ENCODE measurements around the gene GAB4. TPM values are rescaled to one million over a fixed set of nuclear protein-coding genes. Genes with fewer than 3 reads are reported as not detected.
A peak's percentile ranks its signal among the peaks of the same experiment; 100 is the strongest.

Gene GAB4
- total RNA-seq, 1 donor from 2014 or later: not detected

- DNase-seq (ENCODE audit: low spot score in 2 of 2, unreplicated experiment in 2 of 2): no peak
- Mint-ChIP-seq H3K4me3 (no peak overlapping the region), H3K4me1 (no peaks in the 10 kb centered on the region), H3K36me3 (no peaks in the 10 kb centered on the region), H3K9me3 (peaks cover 46% of the 10 kb centered on the region), H3K27me3 (ENCODE audit: low read depth) (no peaks in the 10 kb centered on the region), H3K27ac (no peak overlapping the region)
- no peak for TF ChIP-seq CTCF (IDR thresholded peaks at IDR 0.05; ENCODE audit: unreplicated experiment)
Measured at GRCh38 chr22:17013396-17014100, 5.5 kb upstream of the GAB4 start.

- no peak overlapping the region for H3K4me3 Mint-ChIP-seq
- no peaks in the 10 kb centered on the region for H3K4me1 Mint-ChIP-seq
- no peak for DNase-seq (ENCODE audit: low spot score in 2 of 2, unreplicated experiment in 2 of 2)
- H3K36me3 Mint-ChIP-seq: no peaks in the 10 kb centered on the region
- H3K27ac Mint-ChIP-seq: no peak overlapping the region
- TF ChIP-seq CTCF (IDR thresholded peaks at IDR 0.05; ENCODE audit: unreplicated experiment): no peak
- H3K9me3 Mint-ChIP-seq: peaks cover 46% of the 10 kb centered on the region
- no peaks in the 10 kb centered on the region for H3K27me3 Mint-ChIP-seq (ENCODE audit: low read depth)
Measured at GRCh38 chr22:17012267-17012666, 4.2 kb upstream of the GAB4 start.

- no peaks in the 10 kb centered on the region for H3K36me3 Mint-ChIP-seq
- no peaks in the 10 kb centered on the region for H3K4me1 Mint-ChIP-seq
- H3K9me3 Mint-ChIP-seq: peaks cover 63% of the 10 kb centered on the region
- TF ChIP-seq CTCF (IDR thresholded peaks at IDR 0.05; ENCODE audit: unreplicated experiment): no peak
- no peak overlapping the region for H3K27ac Mint-ChIP-seq
- DNase-seq (ENCODE audit: low spot score in 2 of 2, unreplicated experiment in 2 of 2): no peak
- no peak overlapping the region for H3K4me3 Mint-ChIP-seq
- H3K27me3 Mint-ChIP-seq (ENCODE audit: low read depth): no peaks in the 10 kb centered on the region
Measured at GRCh38 chr22:17009640-17010291, 1.7 kb upstream of the GAB4 start.

- DNase-seq (ENCODE audit: low spot score in 2 of 2, unreplicated experiment in 2 of 2): no peak
- H3K27me3 Mint-ChIP-seq (ENCODE audit: low read depth): no peaks in the 10 kb centered on the region
- no peaks in the 10 kb centered on the region for H3K4me1 Mint-ChIP-seq
- peak; percentile 18 for TF ChIP-seq CTCF (IDR thresholded peaks at IDR 0.05; ENCODE audit: unreplicated experiment)
- peaks cover 70% of the 10 kb centered on the region for H3K9me3 Mint-ChIP-seq
- H3K27ac Mint-ChIP-seq: no peak overlapping the region
- H3K36me3 Mint-ChIP-seq: no peaks in the 10 kb centered on the region
- H3K4me3 Mint-ChIP-seq: no peak overlapping the region
Measured at GRCh38 chr22:17007257-17007656, 765 bp downstream of the GAB4 start.

GRCh38 chr22:16989915-16990314 lies 18.1 kb downstream of the GAB4 start:
- Mint-ChIP-seq H3K36me3 (no peaks in the 10 kb centered on the region), H3K9me3 (peaks cover 81% of the 10 kb centered on the region), H3K4me1 (no peaks in the 10 kb centered on the region), H3K27me3 (ENCODE audit: low read depth) (no peaks in the 10 kb centered on the region), H3K27ac (no peak overlapping the region), H3K4me3 (no peak overlapping the region)
- DNase-seq (ENCODE audit: low spot score in 2 of 2, unreplicated experiment in 2 of 2): no peak
- no peak for TF ChIP-seq CTCF (IDR thresholded peaks at IDR 0.05; ENCODE audit: unreplicated experiment)
